HepG2 (cell line): ENCODE data around the gene ABCB11. TPM values are rescaled to one million over a fixed set of nuclear protein-coding genes. Genes with fewer than 3 reads are reported as not detected.

Experiments used
- ATAC-seq: fragments of 200-7000 bp; cut with Tn5 transposase; 3 replicates; pipeline ENCODE4 v1.9.1; 2020; ENCODE audit warnings: mild to moderate bottlenecking, moderate library complexity
- BruUV-seq: library from RNA; stranded (reverse); fragments of 400-500 nt; replicated peaks from 2 replicates; lab custom pipeline; 2021; lab: Mats Ljungman, UMichigan
- CTCF ChIA-PET: fragments of 300-600 bp; formaldehyde crosslinking; extraction: SDS; loops from one replicate; lab custom pipeline; 2021; ENCODE audit warnings: low total read pairs, inconsistent platforms, low intra/inter-chr PET ratio; lab: Yijun Ruan, JAX
- POLR2A ChIA-PET: fragments of 350-600 bp; sonication (Branson Sonifier 250); formaldehyde crosslinking; loops from one replicate; lab custom pipeline; 2020; ENCODE audit warnings: antibody characterized with exemption, inconsistent platforms; lab: Yijun Ruan, JAX
- DNase-seq: peaks from one replicate; pipeline ENCODE4 v3.0.0-alpha.2; 2015; ENCODE audit warnings: low spot score
- FAIRE-seq: peaks from 3 replicates; lab custom pipeline; 2011; peaks lifted over from hg19 to GRCh38; lab: Jason Lieb, UNC
- H2AFZ ChIP-seq: one replicate; pipeline ENCODE4 v1.6.1; 2011; ENCODE audit warnings: low read length, inconsistent platforms
- H3K27ac ChIP-seq: fragments of 300-600 bp; 3 replicates; pipeline ENCODE4 v1.8.0; 2011; ENCODE audit warnings: mixed run types, mild to moderate bottlenecking, mixed read lengths, low read length, inconsistent platforms; ENCODE audit not compliant: insufficient read depth; ENCODE audit errors: extremely low read length
- H3K27me3 ChIP-seq, 2 experiments: fragments of 200-600 bp in 1 of 2; 2 replicates in 1 of 2; 3 replicates in 1 of 2; pipeline versions ENCODE4 v1.6.0 to v1.8.0; 2011; ENCODE audit warnings: low read length in 2 of 2, mild to moderate bottlenecking in 2 of 2, moderate library complexity in 2 of 2, inconsistent platforms in 1 of 2; ENCODE audit not compliant: insufficient read depth in 2 of 2, control insufficient read depth in 1 of 2
- H3K36me3 ChIP-seq, 2 experiments: fragments of 200-600 bp in 1 of 2; replicated peaks in 1 of 2; 2 replicates in 1 of 2; 3 replicates in 1 of 2; pipeline versions ENCODE4 v1.5.1 to v1.8.0; 2011; ENCODE audit warnings: low read length in 2 of 2, inconsistent platforms in 1 of 2; ENCODE audit not compliant: insufficient read depth in 2 of 2, control insufficient read depth in 1 of 2
- H3K4me1 ChIP-seq: 2 replicates; pipeline ENCODE4 v1.5.1; 2012; ENCODE audit warnings: low read length, inconsistent platforms; ENCODE audit not compliant: insufficient read depth
- H3K4me2 ChIP-seq: 2 replicates; pipeline ENCODE4 v1.6.0; 2011; ENCODE audit warnings: low read depth, low read length, inconsistent platforms
- H3K4me3 ChIP-seq, 3 experiments: fragments of 200-600 bp in 1 of 3; sonication (generic), shearing (Covaris generic) in 1 of 3; replicated peaks in 1 of 3; 2 replicates each; pipeline ENCODE4 v1.5.1; 2011 to 2016; ENCODE audit warnings: low read length in 3 of 3, inconsistent platforms in 2 of 3, low read depth in 2 of 3, mild to moderate bottlenecking in 2 of 3, control low read depth in 1 of 3, mixed read lengths in 1 of 3; ENCODE audit not compliant: insufficient read depth in 1 of 3
- H3K79me2 ChIP-seq: one replicate; pipeline ENCODE4 v1.6.1; 2011; ENCODE audit warnings: low read length, inconsistent platforms; ENCODE audit not compliant: insufficient read depth
- H3K9ac ChIP-seq: 2 replicates; pipeline ENCODE4 v1.6.0; 2011; ENCODE audit warnings: mild to moderate bottlenecking, low read depth, low read length, inconsistent platforms; ENCODE audit not compliant: insufficient read depth
- H3K9me3 ChIP-seq: 2 replicates; pipeline ENCODE4 v1.5.1; 2012; ENCODE audit warnings: mild to moderate bottlenecking, low read length
- H4K20me1 ChIP-seq: 2 replicates; pipeline ENCODE4 v1.6.0; 2011; ENCODE audit warnings: inconsistent platforms, mild to moderate bottlenecking, low read length, moderate library complexity; ENCODE audit not compliant: insufficient read depth
- ARNT2 ChIP-seq: sonication (generic); formaldehyde crosslinking; IDR thresholded peaks from 2 replicates; pipeline ENCODE4 v1.8.0; 2022; ENCODE audit warnings: mild to moderate bottlenecking, low read depth, missing genetic modification reagents, moderate library complexity
- PBX3 ChIP-seq: sonication (generic); formaldehyde crosslinking; IDR thresholded peaks from 2 replicates; pipeline ENCODE4 v1.8.1; 2023; ENCODE audit warnings: missing genetic modification reagents, inconsistent platforms, borderline replicate concordance
- PCBP2 ChIP-seq: fragments of 200-400 bp; formaldehyde crosslinking; optimal IDR thresholded peaks from 2 replicates; pipeline ENCODE3; 2018; ENCODE audit warnings: low read length, low read depth; ENCODE audit not compliant: poor library complexity, severe bottlenecking
- YEATS2 ChIP-seq: sonication (generic); formaldehyde crosslinking; IDR thresholded peaks from 2 replicates; pipeline ENCODE4 v1.4.0; 2020; ENCODE audit warnings: missing genetic modification reagents, borderline replicate concordance
- ZFYVE20 ChIP-seq: sonication (generic); formaldehyde crosslinking; IDR thresholded peaks from 2 replicates; pipeline ENCODE4 v1.8.0; 2023; ENCODE audit warnings: low read depth, mild to moderate bottlenecking, moderate library complexity, missing genetic modification reagents, borderline replicate concordance
- ZNF281 ChIP-seq: sonication (generic); formaldehyde crosslinking; IDR thresholded peaks from 2 replicates; pipeline ENCODE4 v1.4.0; 2020; ENCODE audit warnings: missing genetic modification reagents, borderline replicate concordance
- ZNF329 ChIP-seq: sonication (generic); formaldehyde crosslinking; IDR thresholded peaks from 2 replicates; pipeline ENCODE4 v1.9.0; 2021; ENCODE audit warnings: low read depth, mild to moderate bottlenecking, missing genetic modification reagents
- ZNF577 ChIP-seq: sonication (generic); formaldehyde crosslinking; IDR thresholded peaks from 2 replicates; pipeline ENCODE4 v1.4.0; 2020; ENCODE audit warnings: mild to moderate bottlenecking, low read depth, missing genetic modification reagents, borderline replicate concordance
- ZNF615 ChIP-seq: sonication (generic); formaldehyde crosslinking; IDR thresholded peaks from 2 replicates; pipeline ENCODE4 v1.5.0; 2020; ENCODE audit warnings: mild to moderate bottlenecking, missing genetic modification reagents, borderline replicate concordance
- ZNF740 ChIP-seq: sonication (generic); formaldehyde crosslinking; IDR thresholded peaks from 2 replicates; pipeline ENCODE4 v1.4.0; 2020; ENCODE audit warnings: missing genetic modification reagents
- WGBS: methylation state at CpG from one replicate; pipeline ENCODE4 v1.1.6; 2017; ENCODE audit warnings: low lambda C conversion rate; 5-methylcytosine and 5-hydroxymethylcytosine counted together
- in situ Hi-C: cut with HindIII; loops from 2 replicates; pipeline ENCODE4 v1.10.0; 2017; ENCODE audit warnings: low pct_unique_long_range_greater_than_20kb; ENCODE audit not compliant: extremely low pct_ligation_motif_present
- intact Hi-C: fragments of 100-400 bp; cut with micrococcal nuclease; formaldehyde crosslinking; loops from one replicate; pipeline ENCODE4 v1.10.0; 2022; ENCODE audit not compliant: unreplicated experiment
- polyA plus RNA-seq, 8 experiments: library from polyadenylated mRNA; depleted of rRNA in 3 of 8; stranded (reverse) in 7 of 8; unstranded in 1 of 8; fragments of >200 nt; fragmentation: Illumina TruSeq in 4 of 8; extraction: Trizol in 4 of 8; gene quantifications; 2 replicates each; pipeline versions ENCODE4 v1.2.1 to v1.2.3, GENCODE V29; 2011 to 2016; ENCODE audit warnings: low read depth in 4 of 8, missing spikeins in 1 of 8, mixed read lengths in 1 of 8; ENCODE audit not compliant: insufficient read depth in 1 of 8
- total RNA-seq, 5 experiments: library from RNA; depleted of rRNA; stranded (reverse); fragments of >200 nt; fragmentation: Illumina TruSeq; extraction: Trizol; gene quantifications; 2 replicates each; pipeline ENCODE4 v1.2.3, GENCODE V29; 2016; ENCODE audit warnings: low read depth in 1 of 5
- TF ChIP-seq, protein P1 (sequence below): sonication (generic); formaldehyde crosslinking; conservative IDR thresholded peaks from 2 replicates; pipeline ENCODE4 v1.8.0; 2022; ENCODE audit warnings: missing genetic modification reagents

ABCB11 gene
- total and polyA plus RNA-seq, 2 of the 13 experiments (the other 11 are each of a cell fraction or from before 2014, with no cell fraction given) = not detected

DNA sequence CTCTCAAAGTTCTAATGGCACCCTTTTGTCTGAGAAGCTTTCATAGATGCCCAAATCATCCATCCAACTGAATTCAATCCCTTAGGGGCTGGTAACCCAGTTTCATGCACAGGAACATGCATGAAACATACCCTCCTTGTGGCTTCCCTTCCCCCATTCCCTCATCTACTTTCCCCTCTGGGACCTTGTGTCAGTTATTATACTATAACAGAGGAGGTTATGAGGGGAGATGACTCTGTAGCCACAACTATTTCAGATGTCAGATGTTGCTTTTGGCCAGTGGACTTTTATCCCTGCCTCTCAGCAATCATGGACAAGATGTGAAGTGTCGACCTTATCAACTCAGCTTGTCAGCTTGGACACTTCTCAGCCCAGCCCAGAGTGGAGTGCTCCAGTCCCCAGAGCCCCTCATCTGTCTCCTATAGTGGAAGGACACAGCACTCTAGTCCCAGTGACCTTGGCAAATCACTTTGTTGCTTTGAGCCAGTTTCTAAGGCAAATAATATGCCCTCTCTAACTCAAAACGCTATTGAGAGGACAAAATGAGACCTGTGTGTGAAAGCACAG, 46.6 kb upstream of the ABCB11 start:
- intact Hi-C loops = no loop called here
- no peak for TF ChIP-seq ZFYVE20
- no peak for TF ChIP-seq ZNF329 (CRISPR knock-in tag)
- TF ChIP-seq ARNT2 (CRISPR knock-in tag) = no peak
- TF ChIP-seq YEATS2 (CRISPR knock-in tag) = no peak
- TF ChIP-seq PBX3 (CRISPR knock-in tag) = no peak
- no peak for TF ChIP-seq ZNF615
- no peak for TF ChIP-seq ZNF740 (CRISPR knock-in tag)
- TF ChIP-seq, protein P1, sequence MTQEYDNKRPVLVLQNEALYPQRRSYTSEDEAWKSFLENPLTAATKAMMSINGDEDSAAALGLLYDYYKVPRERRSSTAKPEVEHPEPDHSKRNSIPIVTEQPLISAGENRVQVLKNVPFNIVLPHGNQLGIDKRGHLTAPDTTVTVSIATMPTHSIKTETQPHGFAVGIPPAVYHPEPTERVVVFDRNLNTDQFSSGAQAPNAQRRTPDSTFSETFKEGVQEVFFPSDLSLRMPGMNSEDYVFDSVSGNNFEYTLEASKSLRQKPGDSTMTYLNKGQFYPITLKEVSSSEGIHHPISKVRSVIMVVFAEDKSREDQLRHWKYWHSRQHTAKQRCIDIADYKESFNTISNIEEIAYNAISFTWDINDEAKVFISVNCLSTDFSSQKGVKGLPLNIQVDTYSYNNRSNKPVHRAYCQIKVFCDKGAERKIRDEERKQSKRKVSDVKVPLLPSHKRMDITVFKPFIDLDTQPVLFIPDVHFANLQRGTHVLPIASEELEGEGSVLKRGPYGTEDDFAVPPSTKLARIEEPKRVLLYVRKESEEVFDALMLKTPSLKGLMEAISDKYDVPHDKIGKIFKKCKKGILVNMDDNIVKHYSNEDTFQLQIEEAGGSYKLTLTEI (CRISPR knock-in tag) = no peak
- no peak for TF ChIP-seq PCBP2
- TF ChIP-seq ZNF577 = no peak
- TF ChIP-seq ZNF281 (CRISPR knock-in tag) = no peak
- TF ChIP-seq, all 625 proteins: peak for 0
- H3K36me3 ChIP-seq = no peaks in the 10 kb centered on the region
- H3K4me1 ChIP-seq = no peaks in the 10 kb centered on the region; the same call in 1 of the 2 replicates
- H3K9me3 ChIP-seq = no peaks in the 10 kb centered on the region
- no peak overlapping the region for H3K4me3 ChIP-seq
- DNase-seq = no peak
- no peaks in the 10 kb centered on the region for H4K20me1 ChIP-seq
- H3K4me2 ChIP-seq = no peak overlapping the region
- H3K79me2 ChIP-seq = no peaks in the 10 kb centered on the region
- H3K27ac ChIP-seq = no peak overlapping the region
- H2AFZ ChIP-seq = no peak overlapping the region
- ChIA-PET POLR2A (no interaction called here), CTCF (no interaction called here)
- H3K9ac ChIP-seq = no peak overlapping the region
- in situ Hi-C loops = no loop called here
- ATAC-seq = no peak
- no TSS peak for BruUV-seq
- WGBS = 0% methylated on average over 2 of the region's 2 CpGs
- peaks cover 0 to 6% of the 10 kb centered on the region in 2 experiments; a peak in 2 of 5 replicates for H3K27me3 ChIP-seq
- FAIRE-seq = no peak
